IMR-90 (cell line): Measurements from ENCODE around the gene CRNN. TPM values are rescaled to one million over a fixed set of nuclear protein-coding genes. Genes with fewer than 3 reads are reported as not detected.

Experiments
- ATAC-seq: fragments of 200-7000 bp; cut with Tn5 transposase; 2 replicates; pipeline ENCODE4 v1.9.1; 2020; ENCODE audit warnings: low read depth, mild to moderate bottlenecking, moderate library complexity
- BruUV-seq: library from RNA; stranded (reverse); fragments of 400-500 nt; replicated peaks from 2 replicates; lab custom pipeline; 2021; lab: Mats Ljungman, UMichigan
- CTCF ChIA-PET: fragments of 300-600 bp; formaldehyde crosslinking; extraction: SDS; loops from one replicate; lab custom pipeline; 2021; ENCODE audit warnings: antibody characterized with exemption; lab: Yijun Ruan, JAX
- POLR2A ChIA-PET: fragments of 300-600 bp; sonication (Branson Sonifier 250); formaldehyde crosslinking; loops from one replicate; lab custom pipeline; 2022; ENCODE audit warnings: antibody characterized with exemption; ENCODE audit not compliant: unreplicated experiment; lab: Charles Lee
- DNase-seq: peaks from one replicate; pipeline ENCODE4 v3.0.0; 2013
- H2AFZ ChIP-seq: replicated peaks from 2 replicates; pipeline ENCODE3; 2013; ENCODE audit warnings: low read length, mild to moderate bottlenecking; ENCODE audit not compliant: poor library complexity
- H2AK5ac ChIP-seq: 2 replicates; pipeline ENCODE4 v1.6.1; 2013; ENCODE audit warnings: low read depth, low read length, inconsistent platforms
- H2AK9ac ChIP-seq: replicated peaks from 2 replicates; pipeline ENCODE3; 2013; ENCODE audit warnings: mild to moderate bottlenecking, low read depth, low read length, moderate library complexity; ENCODE audit not compliant: poor library complexity
- H2BK120ac ChIP-seq: 2 replicates; pipeline ENCODE4 v1.6.1; 2013; ENCODE audit warnings: low read depth, low read length, inconsistent platforms
- H2BK15ac ChIP-seq: 3 replicates; pipeline ENCODE4 v1.6.1; 2013; ENCODE audit warnings: low read depth, low read length, inconsistent platforms
- H2BK20ac ChIP-seq: 2 replicates; pipeline ENCODE4 v1.6.1; 2013; ENCODE audit warnings: low read depth, mild to moderate bottlenecking, inconsistent platforms, low read length, moderate library complexity
- H2BK5ac ChIP-seq: 2 replicates; pipeline ENCODE4 v1.6.1; 2013; ENCODE audit warnings: mild to moderate bottlenecking, low read depth, low read length, inconsistent platforms; ENCODE audit not compliant: poor library complexity, severe bottlenecking
- H3K14ac ChIP-seq: replicated peaks from 2 replicates; pipeline ENCODE4 v1.6.1; 2013; ENCODE audit warnings: low read depth, low read length, inconsistent platforms
- H3K18ac ChIP-seq: 2 replicates; pipeline ENCODE4 v1.6.1; 2013; ENCODE audit warnings: low read depth, low read length, control low read depth
- H3K23ac ChIP-seq: 2 replicates; pipeline ENCODE4 v1.6.1; 2013; ENCODE audit warnings: low read depth, low read length, inconsistent platforms
- H3K27ac ChIP-seq: 2 replicates; pipeline ENCODE4 v1.5.1; 2013; ENCODE audit warnings: mild to moderate bottlenecking, control low read depth, low read length; ENCODE audit not compliant: insufficient read depth
- H3K27me3 ChIP-seq: 2 replicates; pipeline ENCODE4 v1.6.1; 2013; ENCODE audit warnings: low read length; ENCODE audit not compliant: control insufficient read depth, insufficient read depth
- H3K36me3 ChIP-seq: 2 replicates; pipeline ENCODE4 v1.6.1; 2013; ENCODE audit warnings: low read length, mixed read lengths; ENCODE audit not compliant: control insufficient read depth, insufficient read depth
- H3K4ac ChIP-seq: 2 replicates; pipeline ENCODE4 v1.6.1; 2013; ENCODE audit warnings: low read depth, low read length, inconsistent platforms
- H3K4me1 ChIP-seq: 2 replicates; pipeline ENCODE4 v1.6.1; 2013; ENCODE audit warnings: low read length, mixed read lengths; ENCODE audit not compliant: control insufficient read depth, insufficient read depth
- H3K4me2 ChIP-seq: 2 replicates; pipeline ENCODE4 v1.6.1; 2013; ENCODE audit warnings: low read depth, mild to moderate bottlenecking, control low read depth, low read length, moderate library complexity
- H3K4me3 ChIP-seq: 2 replicates; pipeline ENCODE4 v1.5.1; 2013; ENCODE audit warnings: low read depth, mild to moderate bottlenecking, control low read depth, low read length, moderate library complexity; ENCODE audit not compliant: insufficient read depth
- H3K56ac ChIP-seq: 2 replicates; pipeline ENCODE4 v1.6.1; 2013; ENCODE audit warnings: low read length, inconsistent platforms; ENCODE audit not compliant: insufficient read depth; ENCODE audit errors: extremely low read depth
- H3K79me1 ChIP-seq, 2 experiments: 2 replicates each; pipeline ENCODE4 v1.6.1; 2013; ENCODE audit warnings: low read length in 2 of 2, inconsistent platforms in 1 of 2, low read depth in 1 of 2
- H3K9ac ChIP-seq: 2 replicates; pipeline ENCODE4 v1.6.1; 2013; ENCODE audit warnings: low read depth, low read length, control low read depth
- H3K9me1 ChIP-seq: 2 replicates; pipeline ENCODE4 v1.6.1; 2013; ENCODE audit warnings: low read length, inconsistent platforms; ENCODE audit not compliant: insufficient read depth
- H3K9me3 ChIP-seq: 2 replicates; pipeline ENCODE4 v1.6.1; 2013; ENCODE audit warnings: low read length; ENCODE audit not compliant: control insufficient read depth, insufficient read depth
- H4K20me1 ChIP-seq: 2 replicates; pipeline ENCODE4 v1.6.1; 2013; ENCODE audit warnings: low read length, inconsistent platforms; ENCODE audit not compliant: insufficient read depth
- H4K5ac ChIP-seq: 2 replicates; pipeline ENCODE4 v1.6.1; 2013; ENCODE audit warnings: mild to moderate bottlenecking, low read depth, low read length, control low read depth
- H4K8ac ChIP-seq, 2 experiments: 2 replicates each; pipeline ENCODE4 v1.6.1; 2013; ENCODE audit warnings: low read depth in 2 of 2, low read length in 2 of 2, control low read depth in 1 of 2, inconsistent platforms in 1 of 2
- H4K91ac ChIP-seq: 2 replicates; pipeline ENCODE4 v1.6.1; 2013; ENCODE audit warnings: low read depth, low read length, inconsistent platforms; ENCODE audit not compliant: insufficient read depth
- CEBPB ChIP-seq: IDR thresholded peaks from 2 replicates; pipeline ENCODE4 v1.6.1; 2012; ENCODE audit warnings: low read depth, low read length, improper control_type of control experiment
- FOS ChIP-seq: fragments of 150-350 bp; IDR thresholded peaks from 2 replicates; pipeline ENCODE4 v1.6.1; 2016; ENCODE audit warnings: low read depth, low read length
- MAZ ChIP-seq: IDR thresholded peaks from 2 replicates; pipeline ENCODE4 v1.6.1; 2012; ENCODE audit warnings: low read depth, mild to moderate bottlenecking, low read length, improper control_type of control experiment, moderate library complexity, borderline replicate concordance
- NFE2L2 ChIP-seq: fragments of 150-350 bp; IDR thresholded peaks from 2 replicates; pipeline ENCODE4 v1.6.1; 2016; ENCODE audit warnings: low read depth, mild to moderate bottlenecking, low read length
- POLR2A ChIP-seq: IDR thresholded peaks from 2 replicates; pipeline ENCODE4 v1.6.1; 2012; ENCODE audit warnings: mild to moderate bottlenecking, low read depth, low read length
- RAD21 ChIP-seq: IDR thresholded peaks from 2 replicates; pipeline ENCODE4 v1.6.1; 2012; ENCODE audit warnings: low read length, improper control_type of control experiment
- RFX5 ChIP-seq: IDR thresholded peaks from 2 replicates; pipeline ENCODE4 v1.8.0; 2012; ENCODE audit warnings: low read depth, mild to moderate bottlenecking, low read length, moderate library complexity
- SMC3 ChIP-seq: fragments of 150-350 bp; IDR thresholded peaks from 2 replicates; pipeline ENCODE4 v1.6.1; 2016; ENCODE audit warnings: low read depth, mild to moderate bottlenecking, antibody characterized with exemption, low read length, moderate library complexity
- WGBS, 2 experiments: methylation state at CpG; one replicate each; pipeline versions ENCODE4 v1.1.5 to v1.1.7; 2013; ENCODE audit warnings: missing lambda C conversion rate in 2 of 2; ENCODE audit not compliant: insufficient read length in 1 of 2; ENCODE audit errors: extremely low coverage in 2 of 2; 5-methylcytosine and 5-hydroxymethylcytosine counted together
- dilution Hi-C: fragments of 300-500 bp; cut with HindIII; formaldehyde crosslinking; loops from one replicate; pipeline ENCODE4 v1.14.3; 2018; ENCODE audit warnings: low sequenced_read_pairs; ENCODE audit not compliant: unreplicated experiment
- in situ Hi-C: fragments of 300-500 bp; cut with MboI; formaldehyde crosslinking; loops from 3 replicates; pipeline ENCODE4 v1.14.3; 2019; ENCODE audit warnings: low sequenced_read_pairs, inconsistent platforms, mixed read lengths
- intact Hi-C: fragments of 100-400 bp; cut with micrococcal nuclease; formaldehyde crosslinking; loops from 2 replicates; pipeline ENCODE4 v1.10.0; 2022
- polyA plus RNA-seq, 3 experiments: library from polyadenylated mRNA; depleted of rRNA; stranded (reverse); fragments of >200 nt; gene quantifications; 2 replicates each; pipeline ENCODE4 v1.2.3, GENCODE V29; 2012; ENCODE audit warnings: low replicate concordance in 1 of 3
- total RNA-seq: library from RNA; depleted of rRNA; stranded (reverse); fragments of >200 nt; gene quantifications from 2 replicates; pipeline ENCODE4 v1.2.3, GENCODE V29; 2012
- TF ChIP-seq, protein P1 (sequence below): fragments of 150-350 bp; IDR thresholded peaks from 2 replicates; pipeline ENCODE4 v1.6.1; 2017; ENCODE audit warnings: mild to moderate bottlenecking, antibody characterized with exemption, low read length, low read depth
- TF ChIP-seq, protein P2 (sequence below): conservative IDR thresholded peaks from 2 replicates; pipeline ENCODE4 v1.5.1; 2012; ENCODE audit warnings: mild to moderate bottlenecking, low read depth, low read length, improper control_type of control experiment

CRNN gene
- total and polyA plus RNA-seq, 2 of the 4 experiments (the other 2 are of a cell fraction) = not detected

DNA sequence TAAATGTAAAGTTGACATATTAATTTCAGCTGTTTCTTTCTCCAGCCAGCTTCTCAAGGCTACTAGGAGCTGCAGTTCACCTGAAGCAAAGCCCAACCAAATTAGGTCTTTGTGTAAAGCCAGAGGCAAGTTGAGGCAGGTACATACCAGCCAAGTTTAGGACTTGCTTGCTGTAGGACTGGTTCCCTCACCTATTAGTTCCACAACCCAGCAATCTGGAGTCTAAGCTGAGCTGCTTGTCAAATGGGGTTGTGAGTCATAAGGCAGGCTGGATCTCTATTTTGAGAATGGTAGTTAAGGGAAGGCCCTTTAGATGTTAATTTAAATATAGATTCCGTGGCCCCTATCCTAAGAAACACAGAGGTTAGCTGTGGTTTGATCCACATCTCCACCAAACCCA, 46.6 kb downstream of the CRNN start:
- ChIA-PET POLR2A (no interaction called here), CTCF (no interaction called here)
- no peak for ATAC-seq
- intact Hi-C loops (no loop called here), dilution Hi-C loops (no loop called here), in situ Hi-C loops (no loop called here)
- H3K4me1 ChIP-seq = no peaks in the 10 kb centered on the region
- WGBS, 2 experiments = no CpG with 5 or more reads among the region's 1 CpG
- H3K4me2 ChIP-seq = no peak overlapping the region
- no peak overlapping the region for H4K91ac ChIP-seq
- no peak overlapping the region for H3K27ac ChIP-seq
- no peak overlapping the region for H3K14ac ChIP-seq
- no peak overlapping the region for H2BK120ac ChIP-seq
- no peak overlapping the region for H3K56ac ChIP-seq
- H3K79me1 ChIP-seq = no peaks in the 10 kb centered on the region
- H3K9me3 ChIP-seq = no peaks in the 10 kb centered on the region
- no peak overlapping the region for H4K5ac ChIP-seq
- H3K27me3 ChIP-seq = no peaks in the 10 kb centered on the region
- H3K4me3 ChIP-seq = no peak overlapping the region
- TF ChIP-seq SMC3 (no peak), FOS (no peak), RAD21 (no peak), CEBPB (no peak), RFX5 (no peak), POLR2A (no peak), NFE2L2 (no peak), MAZ (no peak)
- TF ChIP-seq, protein P1, sequence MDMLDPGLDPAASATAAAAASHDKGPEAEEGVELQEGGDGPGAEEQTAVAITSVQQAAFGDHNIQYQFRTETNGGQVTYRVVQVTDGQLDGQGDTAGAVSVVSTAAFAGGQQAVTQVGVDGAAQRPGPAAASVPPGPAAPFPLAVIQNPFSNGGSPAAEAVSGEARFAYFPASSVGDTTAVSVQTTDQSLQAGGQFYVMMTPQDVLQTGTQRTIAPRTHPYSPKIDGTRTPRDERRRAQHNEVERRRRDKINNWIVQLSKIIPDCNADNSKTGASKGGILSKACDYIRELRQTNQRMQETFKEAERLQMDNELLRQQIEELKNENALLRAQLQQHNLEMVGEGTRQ = no peak
- TF ChIP-seq, protein P2, sequence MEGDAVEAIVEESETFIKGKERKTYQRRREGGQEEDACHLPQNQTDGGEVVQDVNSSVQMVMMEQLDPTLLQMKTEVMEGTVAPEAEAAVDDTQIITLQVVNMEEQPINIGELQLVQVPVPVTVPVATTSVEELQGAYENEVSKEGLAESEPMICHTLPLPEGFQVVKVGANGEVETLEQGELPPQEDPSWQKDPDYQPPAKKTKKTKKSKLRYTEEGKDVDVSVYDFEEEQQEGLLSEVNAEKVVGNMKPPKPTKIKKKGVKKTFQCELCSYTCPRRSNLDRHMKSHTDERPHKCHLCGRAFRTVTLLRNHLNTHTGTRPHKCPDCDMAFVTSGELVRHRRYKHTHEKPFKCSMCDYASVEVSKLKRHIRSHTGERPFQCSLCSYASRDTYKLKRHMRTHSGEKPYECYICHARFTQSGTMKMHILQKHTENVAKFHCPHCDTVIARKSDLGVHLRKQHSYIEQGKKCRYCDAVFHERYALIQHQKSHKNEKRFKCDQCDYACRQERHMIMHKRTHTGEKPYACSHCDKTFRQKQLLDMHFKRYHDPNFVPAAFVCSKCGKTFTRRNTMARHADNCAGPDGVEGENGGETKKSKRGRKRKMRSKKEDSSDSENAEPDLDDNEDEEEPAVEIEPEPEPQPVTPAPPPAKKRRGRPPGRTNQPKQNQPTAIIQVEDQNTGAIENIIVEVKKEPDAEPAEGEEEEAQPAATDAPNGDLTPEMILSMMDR = no peak
- H3K18ac ChIP-seq = no peak overlapping the region
- H3K23ac ChIP-seq = no peak overlapping the region
- H2AK5ac ChIP-seq = no peak overlapping the region
- no peak overlapping the region for H3K9ac ChIP-seq
- H3K36me3 ChIP-seq = no peaks in the 10 kb centered on the region
- BruUV-seq = no TSS peak
- no peak for DNase-seq
- no peaks in the 10 kb centered on the region for H3K9me1 ChIP-seq
- H3K4ac ChIP-seq = no peak overlapping the region
- H2BK15ac ChIP-seq = no peak overlapping the region
- no peak overlapping the region for H2BK20ac ChIP-seq
- no peak overlapping the region for H2BK5ac ChIP-seq
- H2AK9ac ChIP-seq = no peak overlapping the region
- H2AFZ ChIP-seq = no peak overlapping the region
- H4K20me1 ChIP-seq = no peaks in the 10 kb centered on the region
- no peak overlapping the region for H4K8ac ChIP-seq
